Measurements from ENCODE around the gene ZNF785.
"Not testable (repeated sequence)": the region's sequence is repeated elsewhere in the genome, so short reads cannot be mapped to it uniquely, and the experiment has no call there.

Gene ZNF785

GRCh38 chr16:30548416-30549253 lies 36.9 kb downstream of the ZNF785 start:
- no peak for FAIRE-seq
- TF ChIP-seq POU2F2 (IDR thresholded peaks at IDR 0.05; ENCODE audit: low read depth, low read length) (no peak), SPI1 (IDR thresholded peaks at IDR 0.05; ENCODE audit: low read depth, low read length) (no peak), POLR2A (IDR thresholded peaks at IDR 0.05; ENCODE audit: low read depth, low read length) (no peak), TAF1 (IDR thresholded peaks at IDR 0.05; ENCODE audit: low read depth, low read length) (no peak), POLR2AphosphoS5 (IDR thresholded peaks at IDR 0.05; ENCODE audit: low read depth, low read length) (no peak), PAX5 (IDR thresholded peaks at IDR 0.05; ENCODE audit: insufficient read depth, low read length, severe bottlenecking) (no peak)
- no peak for DNase-seq (ENCODE audit: insufficient read length, low spot score)

- FAIRE-seq (no peak), DNase-seq (ENCODE audit: insufficient read length, low spot score) (no peak)
- no peak for TF ChIP-seq PAX5 (IDR thresholded peaks at IDR 0.05; ENCODE audit: insufficient read depth, low read length, severe bottlenecking)
- no peak for TF ChIP-seq SPI1 (IDR thresholded peaks at IDR 0.05; ENCODE audit: low read depth, low read length)
- TF ChIP-seq POU2F2 (IDR thresholded peaks at IDR 0.05; ENCODE audit: low read depth, low read length) = no peak
- no peak for TF ChIP-seq TAF1 (IDR thresholded peaks at IDR 0.05; ENCODE audit: low read depth, low read length)
- TF ChIP-seq POLR2A (IDR thresholded peaks at IDR 0.05; ENCODE audit: low read depth, low read length) = no peak
- TF ChIP-seq POLR2AphosphoS5 (IDR thresholded peaks at IDR 0.05; ENCODE audit: low read depth, low read length) = no peak
Measured at GRCh38 chr16:30546115-30546514, 39.4 kb downstream of the ZNF785 start.

GRCh38 chr16:30543067-30543466 lies 42.4 kb downstream of the ZNF785 start:
- TF ChIP-seq POLR2AphosphoS5 (IDR thresholded peaks at IDR 0.05; ENCODE audit: low read depth, low read length) (no peak), TAF1 (IDR thresholded peaks at IDR 0.05; ENCODE audit: low read depth, low read length) (no peak), SPI1 (IDR thresholded peaks at IDR 0.05; ENCODE audit: low read depth, low read length) (no peak), PAX5 (IDR thresholded peaks at IDR 0.05; ENCODE audit: insufficient read depth, low read length, severe bottlenecking) (no peak)
- DNase-seq (ENCODE audit: insufficient read length, low spot score) = no peak
- no peak for FAIRE-seq

- no peak for FAIRE-seq
- DNase-seq (ENCODE audit: insufficient read length, low spot score) = no peak
- TF ChIP-seq PAX5 (IDR thresholded peaks at IDR 0.05; ENCODE audit: insufficient read depth, low read length, severe bottlenecking) (no peak), SPI1 (IDR thresholded peaks at IDR 0.05; ENCODE audit: low read depth, low read length) (no peak), POLR2A (IDR thresholded peaks at IDR 0.05; ENCODE audit: low read depth, low read length) (no peak), POU2F2 (IDR thresholded peaks at IDR 0.05; ENCODE audit: low read depth, low read length) (no peak), TAF1 (IDR thresholded peaks at IDR 0.05; ENCODE audit: low read depth, low read length) (no peak), POLR2AphosphoS5 (IDR thresholded peaks at IDR 0.05; ENCODE audit: low read depth, low read length) (no peak)
Measured at GRCh38 chr16:30541502-30542329, 43.8 kb downstream of the ZNF785 start.

GRCh38 chr16:30540916-30541464 lies 44.5 kb downstream of the ZNF785 start:
- DNase-seq (ENCODE audit: insufficient read length, low spot score); FAIRE-seq: not testable (repeated sequence)

- FAIRE-seq; DNase-seq (ENCODE audit: insufficient read length, low spot score): not testable (repeated sequence)
Measured at GRCh38 chr16:30539986-30540526, 45.4 kb downstream of the ZNF785 start.

- DNase-seq (ENCODE audit: insufficient read length, low spot score) (no peak), FAIRE-seq (no peak)
- no peak for TF ChIP-seq TAF1 (IDR thresholded peaks at IDR 0.05; ENCODE audit: low read depth, low read length)
Measured at GRCh38 chr16:30539000-30539964, 46.2 kb downstream of the ZNF785 start.

- DNase-seq (ENCODE audit: insufficient read length, low spot score); FAIRE-seq: not testable (repeated sequence)
Measured at GRCh38 chr16:30536391-30537024, 49.0 kb downstream of the ZNF785 start.

GRCh38 chr16:30535777-30536190 lies 49.7 kb downstream of the ZNF785 start:
- no peak for TF ChIP-seq SPI1 (IDR thresholded peaks at IDR 0.05; ENCODE audit: low read depth, low read length)
- peak; percentile 73 for TF ChIP-seq POLR2A (IDR thresholded peaks at IDR 0.05; ENCODE audit: low read depth, low read length)
- no peak for TF ChIP-seq PAX5 (IDR thresholded peaks at IDR 0.05; ENCODE audit: insufficient read depth, low read length, severe bottlenecking)
- no peak for TF ChIP-seq POU2F2 (IDR thresholded peaks at IDR 0.05; ENCODE audit: low read depth, low read length)
- TF ChIP-seq POLR2AphosphoS5 (IDR thresholded peaks at IDR 0.05; ENCODE audit: low read depth, low read length) = peak; percentile 64; the same call in 1 of the 2 replicates
- peak; percentile 77 for TF ChIP-seq TAF1 (IDR thresholded peaks at IDR 0.05; ENCODE audit: low read depth, low read length)
- peak; percentile 71 for DNase-seq (ENCODE audit: insufficient read length, low spot score)
- FAIRE-seq = peak; percentile 43
